Eye (tissue), 1 donor: ENCODE data around the gene GRM8.
A peak's percentile ranks its signal among the peaks of the same experiment; 100 is the strongest.
"Not testable (repeated sequence)": the region's sequence is repeated elsewhere in the genome, so short reads cannot be mapped to it uniquely, and the experiment has no call there.

ENCODE experiments used
- DNase-seq: peaks from one replicate; pipeline ENCODE4 v3.0.0-alpha.2; 2015

GRM8 gene

DNA sequence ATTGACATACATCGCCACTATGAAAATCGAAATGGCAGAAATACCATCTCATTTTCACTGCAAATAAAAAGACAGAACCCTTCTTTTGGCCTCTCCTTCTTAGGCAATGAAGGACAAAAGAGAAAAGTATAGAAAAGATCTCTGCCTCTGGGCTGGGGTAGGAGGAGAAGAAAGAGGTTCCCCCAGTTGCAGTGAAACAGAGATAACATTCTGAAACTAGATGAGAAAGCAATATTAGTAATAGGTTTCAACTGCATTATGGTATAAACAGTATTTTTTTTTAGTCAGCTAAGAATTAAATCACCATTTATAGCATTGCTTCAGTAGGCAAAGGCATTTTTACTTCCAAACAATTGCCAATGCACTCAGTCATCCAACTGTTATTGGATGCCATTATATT is 347.5 kb downstream of the GRM8 start:
- DNase-seq = not testable (repeated sequence)

DNA sequence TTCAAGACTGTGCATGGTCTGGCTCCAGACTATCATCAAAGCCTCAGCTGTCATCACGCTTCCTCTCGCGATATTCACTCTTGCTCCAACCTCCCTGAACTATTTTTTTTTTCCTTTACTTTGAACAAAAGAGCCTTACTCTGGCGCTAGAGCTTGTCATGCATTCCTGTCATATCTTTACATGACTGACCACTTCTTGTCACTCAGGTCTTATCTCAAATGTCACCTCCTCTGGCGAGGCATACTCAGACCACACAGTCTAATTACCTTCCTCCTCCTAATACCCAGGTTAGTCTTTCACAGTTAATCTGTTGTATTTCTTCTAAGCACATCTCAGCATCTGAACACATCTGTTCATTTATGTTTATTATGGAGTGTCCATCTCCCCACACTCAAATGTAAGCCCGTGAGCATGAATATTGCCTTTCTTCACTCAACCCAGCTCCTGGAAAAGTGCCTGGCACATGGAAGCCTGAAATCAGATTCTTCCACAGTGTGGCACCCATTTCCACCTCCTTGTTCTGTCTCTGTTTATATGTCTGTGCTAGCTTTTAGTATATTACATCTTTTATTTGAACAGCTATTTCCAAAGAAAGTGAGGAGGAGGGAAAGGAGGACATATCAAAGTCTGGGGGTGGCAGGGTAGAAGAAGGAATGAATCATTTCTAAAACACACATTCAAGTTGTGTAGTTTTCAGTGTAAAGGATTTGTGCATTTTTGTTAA is 351.5 kb downstream of the GRM8 start:
- DNase-seq = not testable (repeated sequence)

DNA sequence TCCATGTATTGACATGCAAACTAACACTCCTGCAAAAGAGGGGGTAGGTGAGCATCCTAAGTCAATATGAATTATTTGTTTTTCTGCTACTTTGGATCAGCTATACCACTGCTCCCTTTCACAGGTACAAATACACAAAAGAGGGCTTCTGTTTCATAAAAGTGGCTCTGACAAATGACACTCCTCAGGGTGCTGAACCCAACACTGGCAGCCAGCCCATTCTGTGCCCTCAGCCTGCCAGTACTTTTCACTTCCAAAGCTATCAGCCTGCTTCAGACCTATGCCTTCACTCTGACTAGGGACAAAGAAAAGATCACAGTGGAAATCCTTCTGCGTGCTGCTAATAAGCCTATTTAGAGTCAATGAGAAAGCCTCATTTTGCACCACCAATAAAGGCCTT is 364.8 kb downstream of the GRM8 start:
- DNase-seq = not testable (repeated sequence)

DNA sequence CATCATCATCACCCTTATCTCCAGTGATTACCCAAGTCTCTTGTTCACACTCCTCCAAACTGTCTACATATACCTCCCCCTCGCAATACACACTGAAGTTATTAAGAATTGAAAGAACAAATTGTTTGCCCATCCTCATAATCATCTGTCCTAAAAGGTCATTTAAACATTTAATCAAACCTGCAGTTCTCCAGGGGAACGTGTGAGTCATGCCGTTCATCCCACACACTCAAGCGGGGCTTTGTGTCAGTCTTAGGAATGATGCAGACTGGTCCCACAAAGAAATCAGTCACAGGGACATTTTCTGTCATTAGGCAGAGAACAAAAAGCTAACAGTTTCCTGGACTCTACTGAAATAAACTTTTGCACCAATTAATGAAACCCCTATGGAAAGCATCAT is 365.2 kb downstream of the GRM8 start:
- DNase-seq = not testable (repeated sequence)

DNA sequence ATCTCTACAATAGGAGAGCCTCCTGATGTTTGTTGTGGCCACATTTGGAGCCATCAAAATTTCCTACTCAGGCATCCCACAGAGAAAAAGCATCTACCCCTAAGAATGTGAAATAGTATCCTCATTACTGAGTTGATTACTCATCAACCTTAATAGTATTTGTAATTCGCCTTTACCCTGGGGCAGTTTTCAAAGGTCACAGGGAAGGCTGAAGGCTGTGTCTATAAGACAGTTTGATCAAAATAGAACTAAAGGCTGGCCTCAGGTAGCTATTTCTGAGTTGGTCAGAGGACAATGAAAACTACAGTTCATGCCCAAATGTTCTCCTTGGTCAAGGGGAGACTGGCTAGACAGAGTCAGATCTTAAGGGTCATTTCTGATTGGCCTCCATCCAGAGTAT is 370.0 kb downstream of the GRM8 start:
- not testable (repeated sequence) for DNase-seq

DNA sequence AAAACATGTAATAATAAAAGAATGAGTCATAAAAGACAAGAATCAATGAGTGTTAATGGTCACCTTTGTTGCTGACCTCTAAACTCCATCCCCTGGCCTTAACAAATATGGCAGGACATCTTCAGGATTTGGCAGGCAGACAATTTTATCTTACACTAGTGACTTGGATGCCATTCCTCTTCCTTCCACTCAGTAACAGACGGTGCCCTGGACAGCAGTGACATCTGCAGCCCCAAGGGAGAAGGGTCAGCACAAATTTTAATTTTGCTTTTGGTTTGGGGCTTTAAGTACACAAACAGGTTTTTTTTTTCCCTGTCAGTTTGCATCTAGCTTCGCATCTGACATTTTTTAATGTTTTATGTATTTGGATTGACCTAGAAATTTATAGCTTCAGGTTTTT is 370.8 kb downstream of the GRM8 start:
- not testable (repeated sequence) for DNase-seq

DNA sequence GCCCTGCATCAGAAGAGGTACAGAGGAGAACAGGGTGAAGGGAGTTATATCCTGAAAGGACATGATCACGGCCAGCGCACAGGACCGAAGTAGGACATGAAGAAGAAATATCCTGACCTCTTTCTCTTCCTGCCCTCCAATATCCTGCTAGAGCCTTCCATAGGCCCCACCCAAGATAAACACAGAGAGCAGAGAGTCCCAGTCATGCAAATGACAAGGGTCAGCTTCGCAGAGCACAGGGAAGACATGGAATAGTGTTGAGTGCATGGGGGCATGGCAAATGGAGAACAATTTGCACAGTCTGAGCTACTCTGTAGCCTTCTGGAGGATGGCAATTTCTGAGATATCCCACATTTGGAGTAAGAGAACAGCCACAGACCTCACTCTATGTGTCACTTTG is 371.4 kb downstream of the GRM8 start:
- no peak for DNase-seq

DNA sequence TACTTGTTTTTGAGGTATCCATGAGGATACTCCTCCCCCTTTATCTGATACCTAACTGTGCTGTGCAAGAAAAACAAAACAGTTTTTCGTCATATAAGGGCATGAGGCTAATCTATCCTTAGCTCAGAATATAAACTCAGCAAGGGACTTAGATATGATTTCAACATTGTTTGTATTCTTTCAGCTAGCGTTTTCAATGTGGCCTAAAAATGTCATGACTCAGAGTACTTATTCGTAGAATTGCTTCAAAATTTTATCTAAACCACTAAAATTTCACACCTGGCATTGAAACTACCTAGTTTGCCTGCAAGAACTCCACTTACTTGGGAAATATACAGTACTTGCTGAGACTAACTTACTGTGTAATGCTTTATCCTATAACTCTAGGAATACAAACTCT is 376.2 kb downstream of the GRM8 start:
- not testable (repeated sequence) for DNase-seq

DNA sequence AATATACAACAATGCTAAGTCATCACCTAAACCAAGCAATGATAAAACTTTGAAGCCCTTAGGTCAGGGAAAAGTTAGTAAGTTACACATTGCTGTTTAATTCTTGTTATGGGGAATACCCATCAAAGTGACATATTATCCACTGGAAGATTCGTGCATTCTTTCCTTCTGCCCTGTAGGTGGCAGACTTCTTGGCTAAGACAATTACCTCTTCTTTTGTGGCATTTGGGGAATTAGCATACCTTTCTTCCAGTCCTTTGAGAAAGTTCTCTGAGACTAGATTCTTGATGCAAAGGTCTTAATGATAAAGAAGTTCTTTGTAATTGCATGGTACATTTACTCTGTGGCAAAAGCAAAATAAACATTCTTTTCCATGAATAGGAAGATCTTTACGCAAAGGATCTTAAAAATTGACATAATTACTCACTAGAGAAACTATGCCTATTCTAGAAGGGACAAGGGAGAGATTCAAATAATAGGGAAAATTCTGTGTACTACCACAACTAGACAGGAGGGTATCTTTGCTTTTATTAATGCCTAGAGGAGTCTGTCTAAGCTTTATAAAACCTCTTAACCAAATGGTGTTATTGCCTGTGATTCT is 395.9 kb downstream of the GRM8 start:
- no peak for DNase-seq

DNA sequence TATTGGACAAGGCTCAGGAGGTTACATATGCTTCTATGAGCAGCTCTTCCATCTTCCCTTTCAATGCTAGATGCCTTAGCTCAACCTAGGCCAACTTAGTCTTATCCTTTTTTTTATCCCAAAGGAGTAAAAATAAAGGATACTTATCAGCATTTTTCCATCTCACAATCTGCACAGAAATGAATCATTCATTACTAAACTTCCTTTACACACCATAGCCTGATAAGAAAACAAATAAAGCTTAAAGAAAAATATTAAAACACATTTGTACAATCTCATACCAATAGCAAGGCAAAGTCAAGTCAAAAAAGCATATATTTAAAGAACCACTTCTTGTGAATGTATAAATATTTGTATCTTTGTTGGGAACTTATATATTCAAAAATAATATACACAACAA is 407.4 kb downstream of the GRM8 start:
- DNase-seq = no peak

DNA sequence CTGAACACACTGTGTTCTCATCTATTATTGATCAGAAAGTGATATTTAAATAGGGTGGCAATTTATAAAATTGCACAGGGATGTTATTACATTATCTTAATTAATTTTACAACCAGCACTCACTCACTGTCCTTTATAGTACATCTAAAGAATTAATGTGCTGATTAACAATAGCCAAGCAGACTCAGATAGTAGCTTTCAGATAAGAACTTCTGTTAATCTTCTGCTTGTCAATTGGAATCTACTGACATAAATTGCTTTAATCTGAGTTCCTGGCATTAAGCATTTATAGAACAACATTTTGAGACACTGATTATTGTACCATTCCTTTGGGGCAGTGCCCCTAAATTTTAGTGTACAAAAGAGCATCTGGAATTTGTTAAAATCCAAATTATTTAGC is 408.9 kb downstream of the GRM8 start:
- DNase-seq = no peak

DNA sequence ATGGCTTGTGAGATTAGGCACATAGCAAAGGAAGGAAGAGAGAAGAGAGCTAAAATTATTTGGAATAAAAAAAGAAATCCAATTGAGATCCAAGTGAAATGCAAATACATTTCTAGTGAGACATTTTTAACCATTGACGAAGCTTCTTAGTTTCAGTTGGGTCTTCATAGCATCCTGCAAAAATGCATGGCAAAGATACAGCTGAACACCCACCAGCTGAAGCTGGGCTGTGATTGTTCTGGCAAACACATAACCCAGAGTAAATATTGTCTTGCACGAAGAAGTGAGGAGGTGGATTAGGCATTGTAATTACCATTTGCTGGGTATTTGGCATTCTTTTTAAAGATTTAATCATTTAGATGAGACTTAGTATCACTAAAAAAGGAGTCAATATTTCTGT is 409.4 kb downstream of the GRM8 start:
- DNase-seq = no peak

DNA sequence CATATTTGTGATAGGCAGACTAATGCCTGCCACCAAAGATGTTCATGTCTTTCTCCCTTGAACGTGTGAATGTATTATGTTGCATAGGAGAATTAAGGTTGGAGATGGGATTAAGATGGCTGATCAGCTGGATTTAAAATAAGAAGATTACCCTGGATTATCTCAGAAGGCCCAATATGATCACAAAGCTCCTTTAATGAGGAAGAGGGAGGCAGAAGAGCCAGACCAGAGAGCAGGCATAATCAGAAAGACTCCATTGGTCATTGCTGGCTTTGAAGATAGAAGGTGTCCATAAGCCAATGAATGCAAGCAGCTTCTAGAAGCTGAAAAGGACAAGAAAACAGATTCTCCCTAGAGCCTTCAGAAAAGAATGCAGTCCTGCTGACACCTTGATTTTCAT is 410.3 kb downstream of the GRM8 start:
- no peak for DNase-seq

DNA sequence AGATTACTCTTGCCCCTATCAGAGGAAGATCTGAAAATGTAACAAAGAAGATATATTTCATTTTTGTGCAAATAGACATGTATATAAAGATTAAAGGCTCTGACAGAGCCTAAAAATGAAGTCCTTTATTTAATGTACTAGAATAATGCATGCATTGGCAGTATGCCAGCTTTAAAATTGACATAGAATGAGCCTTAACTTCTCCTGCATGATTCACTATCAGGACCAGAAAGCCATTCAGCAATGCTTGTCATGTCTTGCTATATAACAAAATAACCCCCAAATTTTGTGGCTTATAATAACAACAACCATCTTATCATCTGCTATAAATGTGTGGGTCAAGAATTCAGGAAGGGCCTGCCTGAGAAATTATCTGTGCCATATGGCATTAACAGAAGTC is 411.9 kb downstream of the GRM8 start:
- DNase-seq = peak; percentile 11

DNA sequence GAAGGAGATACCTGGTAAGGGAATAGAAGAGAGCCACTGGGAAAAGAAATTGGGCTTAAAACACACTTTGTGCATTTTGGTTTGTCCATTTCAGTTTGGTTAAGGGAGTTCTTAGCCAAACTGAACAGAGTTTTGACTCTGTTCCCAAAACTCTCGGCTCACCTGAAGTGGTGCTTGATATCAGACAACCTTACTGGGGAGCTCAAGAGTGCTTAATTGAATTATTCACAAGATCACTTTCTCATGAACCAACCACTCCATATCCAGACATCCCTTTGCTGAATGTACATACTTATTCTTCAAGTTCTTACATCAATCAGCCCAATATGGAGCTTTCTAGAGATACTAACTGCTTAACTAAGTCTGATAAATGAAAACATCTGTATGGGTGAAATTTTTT is 413.1 kb downstream of the GRM8 start:
- DNase-seq = no peak

DNA sequence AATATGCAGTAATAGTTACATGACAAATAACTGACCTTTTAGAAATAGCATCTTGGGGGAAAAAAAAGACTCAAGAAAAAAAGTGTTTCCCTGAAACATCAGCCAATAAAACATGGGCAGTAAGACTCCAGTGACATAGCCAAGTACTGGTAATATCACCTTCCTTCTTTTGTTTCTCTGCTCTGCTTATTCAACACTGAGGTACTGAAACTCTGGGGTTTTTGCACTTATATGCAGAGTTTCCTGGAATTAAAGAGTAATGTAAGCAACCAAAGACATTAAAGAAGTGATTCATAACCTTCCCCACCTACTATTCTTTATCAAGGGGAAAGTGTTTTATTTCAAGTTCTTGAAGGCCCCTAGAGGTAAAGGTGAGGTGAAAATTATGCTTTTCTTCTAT is 414.5 kb downstream of the GRM8 start:
- no peak for DNase-seq

DNA sequence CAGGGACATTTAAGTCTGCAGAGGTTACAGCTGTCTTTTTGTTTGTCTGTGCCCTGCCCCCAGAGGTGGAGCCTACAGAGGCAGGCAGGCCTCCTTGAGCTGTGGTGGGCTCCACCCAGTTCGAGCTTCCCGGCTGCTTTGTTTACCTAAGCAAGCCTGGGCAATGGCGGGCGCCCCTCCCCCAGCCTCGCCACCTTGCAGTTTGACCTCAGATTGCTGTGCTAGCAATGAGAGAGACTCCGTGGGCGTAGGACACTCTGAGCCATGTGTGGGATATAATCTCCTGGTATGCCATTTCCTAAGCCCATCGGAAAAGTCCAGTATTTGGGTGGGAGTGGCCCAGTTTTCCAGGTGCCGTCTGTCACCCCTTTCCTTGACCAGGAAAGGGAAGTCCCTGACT is 421.5 kb downstream of the GRM8 start:
- not testable (repeated sequence) for DNase-seq

DNA sequence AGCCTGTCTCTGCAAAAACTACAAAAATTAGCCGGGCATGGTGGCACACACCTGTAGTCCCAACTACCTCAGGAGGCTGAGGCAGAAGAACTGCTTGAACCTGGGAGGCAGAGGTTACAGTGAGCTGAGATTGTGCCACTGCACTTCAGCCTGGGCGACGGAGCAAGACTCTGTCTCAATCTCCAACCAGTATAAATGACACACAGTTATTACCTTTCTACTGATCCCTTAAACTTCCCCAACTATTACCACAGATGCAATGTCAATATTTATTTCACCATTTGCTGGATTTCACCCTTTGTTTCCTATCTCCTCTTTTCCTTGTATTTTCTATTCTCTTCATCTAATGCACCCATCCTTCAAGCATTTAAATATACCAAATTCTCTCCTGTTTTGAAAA is 431.8 kb downstream of the GRM8 start:
- DNase-seq = no peak

DNA sequence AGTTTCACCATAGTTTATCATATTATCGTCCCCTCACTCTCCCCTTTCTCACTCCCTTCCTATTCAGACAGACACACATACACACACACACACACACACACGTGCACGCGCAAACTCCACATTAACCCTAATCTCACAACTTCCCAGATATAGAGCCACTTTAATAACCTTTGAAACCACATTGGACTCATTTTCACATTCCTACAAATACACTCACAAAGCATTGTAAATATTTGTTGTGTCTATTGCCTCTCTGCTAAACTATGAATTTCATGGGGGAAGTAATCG is 433.6 kb downstream of the GRM8 start:
- DNase-seq = no peak

DNA sequence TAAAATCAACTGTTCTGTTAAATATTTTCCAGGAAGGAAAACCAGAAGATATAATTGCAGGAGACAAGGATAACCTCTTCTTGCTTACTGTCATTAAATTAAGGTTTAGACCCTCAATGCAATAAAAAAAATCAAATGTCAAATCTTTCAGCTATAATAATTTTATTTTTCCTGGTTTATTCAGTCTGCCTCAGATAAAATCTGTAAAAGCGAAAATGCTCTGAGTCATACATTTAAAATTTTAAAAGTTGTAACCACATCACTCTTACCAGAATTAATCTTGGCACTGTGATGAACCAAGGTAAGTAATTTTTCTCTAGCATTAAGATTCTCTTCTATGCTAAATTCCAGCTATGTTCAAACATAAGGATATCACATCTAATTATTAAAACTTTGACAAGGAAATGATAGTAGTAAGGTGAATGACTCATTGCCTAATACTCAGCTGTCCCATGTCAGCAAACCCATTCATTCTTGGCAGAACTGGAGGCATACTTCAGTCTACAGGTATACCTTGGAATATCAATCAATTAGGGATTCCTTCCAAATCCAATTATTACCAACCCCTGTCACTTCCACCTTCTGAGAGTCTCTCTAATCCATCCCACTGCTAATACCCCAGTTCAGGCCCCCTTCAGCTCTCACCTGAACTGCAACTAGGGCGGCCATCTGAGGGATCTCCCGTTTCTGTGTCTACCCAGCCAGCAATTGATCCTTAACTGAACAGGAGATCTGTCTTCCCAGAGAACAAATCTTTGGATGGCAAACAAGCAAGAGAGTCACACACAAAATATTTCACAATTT is 434.1 kb downstream of the GRM8 start:
- DNase-seq = no peak

DNA sequence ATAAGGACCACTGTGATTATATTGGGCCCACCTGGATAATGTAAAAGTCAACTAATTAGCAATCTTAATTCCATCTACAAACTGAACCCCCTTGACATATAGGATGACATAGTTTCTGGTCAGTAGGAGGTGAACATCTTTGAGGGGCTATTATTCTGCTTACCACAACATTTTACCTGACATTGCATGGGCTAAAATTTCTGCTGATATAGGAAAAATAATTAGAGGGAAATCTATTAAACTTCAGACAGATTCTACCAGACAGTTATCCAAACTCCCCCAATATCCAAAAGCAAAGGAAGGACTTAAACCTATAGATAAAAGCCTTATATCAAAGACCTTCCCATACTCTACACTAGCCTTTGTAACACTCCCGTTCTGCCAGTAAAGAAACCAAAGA is 443.6 kb downstream of the GRM8 start:
- no peak for DNase-seq

DNA sequence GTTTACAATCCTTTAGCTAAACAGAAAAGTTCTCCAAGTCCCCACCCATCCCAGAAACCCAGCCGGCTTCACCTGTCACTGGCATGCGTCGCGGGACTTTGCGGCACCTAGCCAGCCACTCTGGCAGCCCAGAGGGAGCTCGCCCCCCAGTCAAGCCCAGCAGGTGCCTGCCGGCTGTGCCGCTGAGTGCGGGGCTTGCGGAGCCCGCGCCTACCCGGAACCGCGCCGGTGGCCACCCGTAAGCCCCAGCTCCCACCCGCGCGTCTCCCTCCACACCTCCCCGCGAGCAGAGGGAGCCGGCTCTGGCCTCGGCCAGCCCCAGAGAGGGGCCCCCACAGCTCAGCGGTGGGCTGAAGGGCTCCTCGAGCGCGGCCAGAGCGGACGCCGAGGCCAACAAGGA is 446.1 kb downstream of the GRM8 start:
- no peak for DNase-seq

DNA sequence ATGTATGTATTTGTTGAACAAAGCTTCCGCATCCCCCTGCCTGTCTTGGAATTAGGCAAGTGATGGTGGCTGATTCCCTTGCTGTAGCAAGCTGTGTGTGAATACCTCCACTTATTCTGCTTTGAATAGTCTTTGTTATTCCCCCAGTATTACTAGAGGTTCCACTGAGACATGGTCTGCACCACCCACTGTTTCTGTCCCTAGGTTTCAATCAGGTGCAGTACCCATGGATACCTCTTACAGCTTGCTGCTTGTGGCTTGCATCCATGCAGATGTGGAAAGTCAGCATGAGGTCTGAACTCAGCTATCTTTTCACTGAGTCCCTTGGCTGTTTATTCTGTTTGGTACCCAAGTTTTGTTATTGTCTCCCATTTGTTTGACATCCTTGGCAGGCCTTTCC is 447.4 kb downstream of the GRM8 start:
- DNase-seq = no peak

DNA sequence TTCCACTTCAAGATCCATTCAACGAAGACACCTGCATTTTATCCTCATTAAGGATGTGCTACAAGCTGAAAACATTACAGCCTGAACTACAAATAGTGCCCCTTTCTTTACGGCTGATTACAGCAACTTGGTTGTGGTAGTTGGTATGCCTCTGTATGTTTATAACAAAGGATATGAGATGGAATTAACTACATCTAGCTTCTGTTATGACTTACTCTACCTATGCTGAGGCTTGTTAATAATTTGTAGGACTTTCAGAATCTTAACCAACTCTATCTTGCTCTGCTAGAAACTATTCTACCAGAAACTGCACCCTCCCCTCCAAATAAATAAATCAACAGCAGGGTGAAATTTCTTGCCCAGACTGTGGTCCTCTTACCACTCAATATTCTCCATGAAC is 448.1 kb downstream of the GRM8 start:
- no peak for DNase-seq
